HG02571 (cell line): ENCODE measurements around the gene PIK3CA.
A peak's percentile ranks its signal among the peaks of the same experiment; 100 is the strongest.
"Not testable (repeated sequence)": the region's sequence is repeated elsewhere in the genome, so short reads cannot be mapped to it uniquely, and the experiment has no call there.

Source experiments
- ATAC-seq: cut with Tn5 transposase; IDR thresholded peaks from one replicate; pipeline ENCODE4 v1.9.1; 2021; ENCODE audit warnings: mild to moderate bottlenecking, moderate library complexity; ENCODE audit not compliant: unreplicated experiment

PIK3CA gene

DNA sequence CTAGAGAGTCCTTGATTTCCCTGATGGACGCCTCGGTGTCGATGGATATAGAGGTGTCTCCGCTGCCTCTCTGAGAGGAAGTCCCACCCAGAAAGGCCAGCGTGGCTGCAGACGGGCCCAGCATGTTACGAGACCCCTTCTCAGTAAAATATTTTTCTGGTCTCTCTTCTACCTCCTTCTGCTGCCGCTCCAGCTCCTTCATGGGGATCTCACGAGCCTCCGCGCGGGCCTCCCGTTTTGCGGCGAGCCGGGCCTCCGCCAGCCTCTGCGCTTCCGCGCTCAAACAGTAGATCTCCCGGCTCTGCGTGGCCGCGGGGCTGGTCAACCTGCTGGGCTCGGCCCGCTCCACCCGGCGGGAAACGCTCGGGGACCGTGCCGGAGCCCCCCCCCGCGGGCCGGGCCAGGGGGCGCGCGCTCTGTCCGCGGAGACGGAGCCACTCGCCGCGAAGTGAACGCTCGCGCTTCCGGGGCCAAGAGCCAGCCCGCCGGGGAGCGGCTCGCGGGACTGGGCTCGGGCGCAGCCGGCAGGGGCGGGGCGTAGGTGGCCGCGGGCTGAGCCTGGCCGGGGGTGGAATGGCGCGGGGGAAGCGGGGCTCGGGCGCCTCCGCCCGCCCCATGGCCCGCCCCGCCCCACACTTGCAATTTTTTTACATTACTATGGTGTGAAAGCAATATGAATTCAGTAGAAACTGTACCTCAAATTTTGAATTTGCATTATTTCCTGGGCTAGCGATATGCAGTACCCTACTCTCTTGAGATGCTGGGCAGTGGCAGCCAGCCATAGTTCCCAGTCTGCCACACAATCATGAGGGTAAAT is 113.0 kb downstream of the PIK3CA start:
- peak; percentile 96 for ATAC-seq

DNA sequence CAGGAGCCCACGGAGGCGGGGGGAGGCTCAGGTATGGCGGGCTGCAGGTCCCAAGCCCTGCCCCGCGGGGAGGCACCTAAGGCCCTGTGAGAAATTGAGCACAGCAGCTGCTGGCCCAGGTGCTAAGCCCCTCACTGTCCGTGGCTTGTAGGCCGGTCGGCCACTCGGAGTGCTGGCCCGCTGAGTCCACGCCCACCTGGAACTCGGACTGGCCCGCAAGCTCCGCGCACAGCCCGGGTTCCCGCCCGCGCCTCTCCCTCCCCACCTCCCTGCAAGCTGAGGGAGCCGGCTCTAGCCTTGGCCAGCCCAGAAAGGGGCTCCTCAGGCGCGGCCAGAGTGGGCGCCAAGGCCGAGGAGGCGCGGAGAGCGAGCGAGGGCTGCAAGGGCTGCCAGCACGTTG is 115.0 kb downstream of the PIK3CA start:
- ATAC-seq, result no peak

- ATAC-seq, result no peak
These were observed 116.3 kb downstream of the PIK3CA start for GRCh38 chr3:179264449-179264848.

DNA sequence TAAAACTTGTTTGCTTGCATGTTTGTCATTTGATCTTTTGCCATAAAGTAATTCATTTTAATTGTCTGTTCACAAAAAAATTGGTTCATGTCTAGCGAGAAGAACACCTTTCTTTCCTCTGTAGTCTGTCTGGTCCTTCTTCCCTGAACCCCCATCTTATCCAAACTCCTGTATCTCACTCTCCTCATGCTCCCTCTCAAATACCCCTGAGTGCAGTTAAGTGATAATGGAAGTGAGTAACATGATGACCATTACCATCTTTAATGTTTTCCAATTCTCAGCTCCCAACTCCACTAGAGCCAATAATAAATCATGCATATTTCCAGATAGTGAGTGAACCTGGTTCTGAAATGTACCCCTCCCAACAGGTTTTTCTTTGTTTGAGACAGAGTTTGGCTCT is 116.9 kb downstream of the PIK3CA start:
- ATAC-seq, result no peak

DNA sequence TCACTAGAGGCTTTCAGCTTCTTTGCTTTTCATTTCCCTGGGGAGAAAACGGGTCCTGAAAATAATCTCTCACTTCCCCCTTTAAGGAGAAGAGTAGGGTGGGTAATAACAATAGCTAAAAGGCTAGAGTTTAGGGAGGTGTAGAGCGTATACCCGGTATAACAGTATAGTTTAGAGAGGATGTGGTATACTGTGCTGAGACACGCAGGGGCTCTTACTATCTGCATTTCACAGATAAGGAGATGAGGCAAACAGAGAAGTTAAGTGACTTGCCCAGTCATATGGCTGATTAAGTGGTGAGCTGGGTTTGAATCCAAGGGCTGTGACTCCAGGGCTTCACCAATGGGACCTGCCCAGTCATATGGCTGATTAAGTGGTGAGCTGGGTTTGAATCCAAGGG is 117.7 kb downstream of the PIK3CA start:
- no peak for ATAC-seq

- no peak for ATAC-seq
These were observed 118.6 kb downstream of the PIK3CA start for GRCh38 chr3:179266701-179267211.

DNA sequence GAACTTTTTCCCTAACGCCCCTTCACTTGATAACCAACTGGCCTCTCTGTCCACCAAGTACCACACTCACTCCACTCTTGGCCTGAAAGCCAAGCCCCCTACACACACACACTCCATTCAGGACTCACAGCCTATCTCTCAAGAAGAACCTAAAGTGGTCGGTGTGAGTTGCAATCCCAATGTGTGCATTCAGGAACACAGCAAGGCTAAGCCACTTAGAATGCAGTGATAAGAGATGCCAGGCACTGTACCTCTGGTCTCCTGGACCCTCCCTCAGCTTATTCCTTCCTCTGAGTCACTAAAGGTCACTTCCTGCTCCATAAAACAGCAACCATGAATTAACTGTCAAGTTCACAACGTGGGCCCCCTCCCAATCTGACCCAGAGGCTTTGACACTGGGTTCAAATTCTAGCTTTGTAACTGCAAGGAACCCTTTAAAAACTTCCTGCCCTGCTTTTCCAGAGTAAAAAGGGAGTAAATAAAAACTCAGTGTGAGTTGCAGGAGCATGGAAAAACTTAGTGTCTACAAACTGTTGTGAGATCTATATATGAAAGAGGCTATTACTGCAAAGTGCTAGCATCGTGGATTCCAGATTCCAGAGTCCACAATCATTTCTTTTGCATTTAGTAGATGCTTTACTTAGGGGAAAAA is 120.4 kb downstream of the PIK3CA start:
- ATAC-seq, result no peak

- no peak for ATAC-seq
These were observed 121.1 kb downstream of the PIK3CA start for GRCh38 chr3:179269152-179269707.

- no peak for ATAC-seq
These were observed 124.2 kb downstream of the PIK3CA start for GRCh38 chr3:179272385-179272784.

DNA sequence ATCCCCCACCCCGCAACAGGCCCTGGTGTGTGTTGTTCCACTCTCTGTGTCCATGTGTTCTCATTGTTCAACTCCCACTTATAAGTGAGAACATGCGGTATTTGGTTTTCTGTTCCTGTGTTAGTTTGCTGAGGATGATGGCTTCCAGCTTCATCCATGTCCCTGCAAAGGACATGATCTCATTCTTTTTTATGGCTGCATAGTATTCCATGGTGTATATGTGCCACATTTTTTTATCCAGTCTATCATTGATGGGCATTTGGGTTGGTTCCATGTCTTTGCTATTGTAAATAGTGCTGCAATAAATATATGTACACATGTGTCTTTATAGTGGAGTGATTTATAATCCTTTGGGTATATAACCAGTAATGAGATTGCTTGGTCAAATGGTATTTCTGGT is 126.3 kb downstream of the PIK3CA start:
- ATAC-seq, result not testable (repeated sequence)

- ATAC-seq, result no peak
These were observed 127.8 kb downstream of the PIK3CA start for GRCh38 chr3:179276001-179276400.

DNA sequence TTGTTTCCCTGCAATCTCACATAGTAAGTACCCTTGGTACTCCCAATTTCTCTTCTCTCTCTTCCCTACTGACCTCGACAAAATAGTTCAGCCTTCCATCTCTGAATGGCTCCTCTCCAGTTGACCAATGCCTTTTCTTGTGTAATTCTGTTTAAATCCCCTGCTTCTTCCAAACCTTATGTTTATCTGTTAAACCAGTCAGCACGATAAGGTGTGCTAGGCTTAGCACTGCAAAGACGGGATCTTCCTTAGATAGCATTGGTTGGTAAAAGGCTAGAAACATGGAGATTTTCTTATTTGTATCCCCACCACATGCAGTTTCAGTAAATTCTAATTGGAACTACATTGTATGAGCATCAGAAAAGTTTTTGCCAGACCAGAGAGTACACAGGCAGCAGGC is 128.6 kb downstream of the PIK3CA start:
- no peak for ATAC-seq

- no peak for ATAC-seq
These were observed 130.0 kb downstream of the PIK3CA start for GRCh38 chr3:179278151-179278550.

DNA sequence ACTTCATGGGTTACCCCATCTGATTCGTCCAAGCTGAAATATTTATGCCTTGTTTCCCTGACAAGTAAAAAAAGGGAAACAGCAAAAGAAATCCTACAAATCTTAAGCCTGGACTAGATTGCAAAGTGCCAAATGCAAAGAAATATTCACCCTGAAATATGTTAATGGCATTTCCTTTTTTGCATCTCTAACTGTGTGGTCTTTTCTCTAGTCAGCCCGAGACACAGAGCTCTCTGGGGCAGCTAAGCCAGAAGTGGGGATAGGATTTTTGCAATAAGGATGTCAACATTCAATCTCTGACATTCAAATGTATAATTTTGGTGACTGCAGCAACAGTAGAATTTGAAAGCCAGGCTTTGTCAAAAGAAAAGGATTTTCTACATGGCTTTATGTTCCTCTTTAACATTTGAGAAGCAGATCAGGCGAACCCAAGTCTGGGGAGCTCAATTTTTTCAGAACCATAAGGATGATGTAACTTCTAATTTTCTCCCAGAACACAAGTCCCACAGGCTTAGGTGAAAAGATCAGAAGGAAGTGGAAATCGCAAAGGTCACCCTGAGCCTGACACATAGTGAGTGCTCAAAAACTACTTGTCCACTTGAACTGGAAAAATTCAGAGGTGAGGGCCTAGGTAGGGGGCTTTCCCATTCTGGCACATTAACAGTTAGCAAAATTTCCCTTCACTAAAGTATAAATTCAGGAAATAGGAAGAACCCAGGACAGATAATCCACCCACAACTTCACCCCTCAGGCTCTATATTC is 131.0 kb downstream of the PIK3CA start:
- no peak for ATAC-seq

GRCh38 chr3:179279837-179280236 is 131.7 kb downstream of the PIK3CA start:
- no peak for ATAC-seq

DNA sequence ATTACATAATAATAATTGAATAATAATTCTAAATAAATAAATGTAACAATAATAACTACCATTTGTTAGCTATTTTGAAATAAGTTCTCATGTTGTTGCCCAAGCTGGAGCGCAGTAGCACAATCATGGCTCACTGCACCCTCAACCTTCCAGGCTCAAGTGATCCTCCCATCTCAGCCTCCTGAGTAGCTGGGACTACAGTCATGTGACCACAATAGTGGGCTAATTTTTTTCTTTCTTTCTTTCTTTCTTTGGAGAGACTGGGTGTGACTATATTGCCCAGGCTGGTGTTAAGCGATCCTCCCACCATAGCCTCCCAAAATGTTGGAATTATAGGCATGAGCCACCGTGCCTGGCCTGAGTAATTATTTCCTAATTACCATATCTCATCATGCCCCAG is 133.7 kb downstream of the PIK3CA start:
- ATAC-seq, result no peak

GRCh38 chr3:179286331-179286730 is 138.2 kb downstream of the PIK3CA start:
- ATAC-seq, result no peak

DNA sequence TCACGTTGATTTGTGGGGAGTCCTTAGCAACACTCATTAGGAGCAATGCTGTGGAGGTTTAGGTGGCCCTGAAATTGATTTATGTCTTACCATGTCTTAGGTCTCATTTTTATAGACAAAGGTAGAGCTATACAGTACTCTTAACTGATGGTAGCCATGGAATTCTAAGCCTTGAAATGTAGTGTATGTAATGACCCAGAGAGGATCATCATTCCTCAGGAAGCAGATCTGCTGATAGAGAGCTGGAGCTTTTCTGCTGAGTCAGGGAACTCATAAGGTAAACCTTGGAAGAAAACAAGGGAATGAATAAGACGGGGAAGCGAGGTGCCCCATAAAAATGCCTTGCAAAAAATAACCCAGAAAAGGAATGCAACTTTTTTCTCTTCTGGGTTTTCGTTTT is 140.7 kb downstream of the PIK3CA start:
- ATAC-seq, result no peak

- no peak for ATAC-seq
These were observed 141.1 kb downstream of the PIK3CA start for GRCh38 chr3:179289295-179289694.
